Brain microvascular endothelial cell (primary cell): ENCODE results near the gene TPRG1L.
A peak's percentile ranks its signal among the peaks of the same experiment; 100 is the strongest.

Experiments
- DNase-seq: peaks from one replicate; pipeline ENCODE4 v3.0.0-alpha.2; 2020
- H3K27ac ChIP-seq: fragments of 250-450 bp; sonication (Bioruptor Pico); 2 replicates; pipeline ENCODE4 v1.5.1; 2020; ENCODE audit warnings: mild to moderate bottlenecking, moderate library complexity
- H3K27me3 ChIP-seq: fragments of 250-450 bp; sonication (Bioruptor Pico); replicated peaks from 2 replicates; pipeline ENCODE4 v1.5.1; 2020; ENCODE audit warnings: mild to moderate bottlenecking
- H3K36me3 ChIP-seq: fragments of 250-450 bp; sonication (Bioruptor Pico); replicated peaks from 2 replicates; pipeline ENCODE4 v1.5.1; 2020; ENCODE audit warnings: mild to moderate bottlenecking
- H3K4me3 ChIP-seq: 2 replicates; pipeline ENCODE4 v1.5.1; 2011; ENCODE audit warnings: low read depth, mild to moderate bottlenecking, control low read depth, low read length, moderate library complexity
- in situ Hi-C: cut with HindIII; loops from 2 replicates; pipeline ENCODE4 v1.10.0; 2017; ENCODE audit warnings: low sequenced_read_pairs, low pct_ligation_motif_present
- TF ChIP-seq, protein P1 (sequence below): IDR thresholded peaks from 2 replicates; pipeline ENCODE4 v1.5.1; 2011; ENCODE audit warnings: low read depth, mild to moderate bottlenecking, moderate library complexity, low read length, control low read depth, inconsistent platforms; ENCODE audit errors: missing control alignments

The TPRG1L gene

DNA sequence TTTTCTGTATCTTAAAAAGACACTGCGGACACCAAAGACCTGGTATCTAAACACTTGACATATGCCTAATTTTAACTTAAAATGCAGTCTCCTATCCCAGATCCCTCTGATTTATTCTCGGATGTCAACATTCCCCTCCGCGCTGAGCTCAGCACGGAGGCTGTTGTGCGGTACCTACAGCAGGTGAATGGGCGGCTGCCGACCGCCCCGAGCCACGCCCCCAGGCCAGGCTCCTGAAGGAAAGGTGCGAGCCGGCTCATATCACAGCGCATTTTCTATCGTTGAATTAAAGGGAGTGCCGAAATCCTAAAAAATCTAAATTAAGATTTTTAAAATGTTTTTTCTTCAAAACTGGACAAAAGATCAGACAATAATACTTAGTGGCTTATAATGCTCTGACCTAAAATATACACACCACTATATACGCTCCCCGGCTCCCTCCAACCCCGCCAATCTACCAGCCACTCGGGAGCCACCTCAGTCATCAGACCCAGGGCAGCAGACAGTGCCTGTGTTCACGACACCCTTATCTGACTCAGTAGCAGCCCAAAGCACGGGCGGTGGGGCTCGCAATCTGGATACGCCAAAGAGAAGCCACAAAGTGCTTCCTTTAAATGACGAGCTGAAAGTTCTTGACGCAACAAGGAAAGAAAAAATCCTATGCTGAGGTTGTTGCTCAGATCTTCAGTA, 21.0 kb downstream of the TPRG1L start:
- in situ Hi-C loops = no loop called here
- Histone ChIP-seq H3K27ac (no peak overlapping the region), H3K4me3 (no peak overlapping the region), H3K36me3 (peaks cover 11% of the 10 kb centered on the region), H3K27me3 (peaks cover 5% of the 10 kb centered on the region)
- TF ChIP-seq, protein P1, sequence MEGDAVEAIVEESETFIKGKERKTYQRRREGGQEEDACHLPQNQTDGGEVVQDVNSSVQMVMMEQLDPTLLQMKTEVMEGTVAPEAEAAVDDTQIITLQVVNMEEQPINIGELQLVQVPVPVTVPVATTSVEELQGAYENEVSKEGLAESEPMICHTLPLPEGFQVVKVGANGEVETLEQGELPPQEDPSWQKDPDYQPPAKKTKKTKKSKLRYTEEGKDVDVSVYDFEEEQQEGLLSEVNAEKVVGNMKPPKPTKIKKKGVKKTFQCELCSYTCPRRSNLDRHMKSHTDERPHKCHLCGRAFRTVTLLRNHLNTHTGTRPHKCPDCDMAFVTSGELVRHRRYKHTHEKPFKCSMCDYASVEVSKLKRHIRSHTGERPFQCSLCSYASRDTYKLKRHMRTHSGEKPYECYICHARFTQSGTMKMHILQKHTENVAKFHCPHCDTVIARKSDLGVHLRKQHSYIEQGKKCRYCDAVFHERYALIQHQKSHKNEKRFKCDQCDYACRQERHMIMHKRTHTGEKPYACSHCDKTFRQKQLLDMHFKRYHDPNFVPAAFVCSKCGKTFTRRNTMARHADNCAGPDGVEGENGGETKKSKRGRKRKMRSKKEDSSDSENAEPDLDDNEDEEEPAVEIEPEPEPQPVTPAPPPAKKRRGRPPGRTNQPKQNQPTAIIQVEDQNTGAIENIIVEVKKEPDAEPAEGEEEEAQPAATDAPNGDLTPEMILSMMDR = no peak
- no peak for DNase-seq

DNA sequence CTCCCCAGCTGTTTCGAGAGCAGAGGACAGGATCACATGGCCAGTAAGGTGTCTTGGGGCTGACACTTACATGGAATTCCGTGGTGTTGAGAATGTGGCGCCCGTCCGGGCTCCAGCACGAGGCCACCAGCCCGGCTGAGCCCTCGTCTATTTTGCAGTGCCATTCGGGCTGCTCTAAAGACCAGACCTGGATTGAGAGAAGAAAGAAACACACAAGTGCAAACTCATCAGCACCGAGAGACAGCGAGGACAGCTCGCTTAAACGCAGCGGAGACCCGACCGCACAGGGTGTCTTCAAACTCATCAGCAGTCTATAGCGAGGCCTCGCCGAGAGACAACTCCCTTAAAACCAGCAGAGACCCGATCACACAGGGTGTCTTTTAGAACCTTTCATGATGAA, 21.8 kb downstream of the TPRG1L start:
- Histone ChIP-seq H3K27me3 (peaks cover 13% of the 10 kb centered on the region), H3K4me3 (no peak overlapping the region), H3K27ac (no peak overlapping the region), H3K36me3 (peaks cover 11% of the 10 kb centered on the region)
- TF ChIP-seq, protein P1 = no peak
- no peak for DNase-seq
- in situ Hi-C loops = no loop called here

DNA sequence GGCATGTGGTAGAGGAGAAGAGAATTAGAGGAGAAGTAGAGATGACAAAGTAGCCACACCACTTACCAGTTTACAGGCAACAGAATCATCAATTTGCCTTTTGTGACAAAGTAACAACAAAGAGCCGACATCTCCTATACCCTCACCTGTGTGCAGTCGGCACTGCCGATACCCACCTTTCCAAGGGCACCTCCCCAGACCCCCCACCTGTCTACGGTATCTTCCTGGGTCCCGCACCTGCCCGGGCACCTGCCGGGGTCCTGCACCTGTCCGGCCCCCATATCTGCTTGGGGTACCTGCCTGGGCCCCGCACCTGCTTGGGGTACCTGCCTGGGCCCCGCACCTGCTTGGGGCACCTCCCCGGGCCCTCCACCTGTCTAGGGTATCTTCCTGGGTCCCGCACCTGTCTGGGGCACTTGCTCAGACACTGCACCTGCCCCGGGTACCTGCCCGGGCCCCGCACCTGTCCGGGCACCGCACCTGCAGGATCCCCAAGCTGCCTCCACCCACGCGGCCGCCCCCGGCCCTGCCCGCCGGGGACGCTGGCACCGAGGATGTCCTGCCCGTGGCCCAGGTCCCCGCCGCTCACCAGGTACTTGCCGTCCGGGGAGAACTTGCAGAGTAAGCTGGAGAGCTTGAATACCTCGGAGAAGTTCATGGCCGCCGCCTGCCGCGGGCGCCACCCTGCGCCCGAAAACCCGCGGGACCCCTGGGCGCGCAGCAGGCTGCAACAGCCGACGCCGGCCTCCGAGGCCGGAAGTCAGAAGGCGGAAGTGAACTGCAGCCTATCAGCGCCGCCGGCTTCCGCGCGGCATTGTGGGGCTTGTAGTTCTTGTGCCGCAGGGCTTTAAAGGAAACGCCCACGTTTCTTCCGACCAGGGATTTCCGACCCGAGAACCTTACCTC, 24.8 kb downstream of the TPRG1L start, which contains the start of gene WRAP73:
TSS of gene WRAP73 (minus strand) at position 762 of the 906 bp plus-strand sequence. CDS start at position 658, 104 bp downstream.
- peaks cover 8% of the 10 kb centered on the region for H3K36me3 ChIP-seq
- DNase-seq = peak; percentile 83
- in situ Hi-C loops = no loop called here
- peak within 1 kb of the TSS; percentile 80 for H3K4me3 ChIP-seq
- TF ChIP-seq, protein P1 = no peak
- peak within 1 kb of the TSS; percentile 17 for H3K27ac ChIP-seq
- H3K27me3 ChIP-seq = peaks cover 38% of the 10 kb centered on the region

DNA sequence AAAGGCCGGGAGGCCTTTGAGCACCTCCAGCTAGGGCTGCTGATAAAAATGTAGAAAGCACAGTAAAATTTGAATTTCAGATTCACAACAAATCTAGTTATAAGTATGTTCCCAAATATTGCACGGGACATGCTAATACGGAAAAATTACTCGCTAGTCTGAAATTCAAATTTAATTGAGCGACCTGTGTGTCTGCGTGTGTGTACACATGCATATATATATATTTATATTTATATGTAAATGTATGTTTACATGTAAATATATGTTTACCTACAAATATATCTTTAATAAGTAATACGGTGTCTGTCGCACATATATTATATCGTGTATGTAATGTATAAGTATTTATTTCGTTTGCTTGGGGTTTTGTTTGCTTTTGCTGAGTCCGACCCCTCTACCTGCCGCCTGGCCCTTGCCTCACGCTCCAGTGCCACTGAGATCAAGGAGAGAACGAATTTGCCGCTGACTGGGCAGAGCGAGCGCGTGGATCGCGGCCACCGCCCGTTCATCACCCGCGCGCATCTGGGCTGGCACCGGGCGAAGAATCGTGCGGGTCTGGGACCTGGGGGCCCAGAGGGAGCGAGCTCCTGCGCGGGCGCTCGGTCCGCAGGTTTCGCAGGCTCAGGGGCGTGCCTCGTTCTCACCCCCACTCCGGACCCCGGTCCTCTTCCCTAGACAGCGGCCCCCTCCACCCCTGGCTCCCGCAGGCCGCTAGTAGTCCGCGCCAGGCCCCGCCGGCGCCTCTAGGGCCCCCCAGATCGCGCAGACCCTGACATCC, 25.6 kb downstream of the TPRG1L start:
- DNase-seq = no peak
- peaks cover 3% of the 10 kb centered on the region for H3K36me3 ChIP-seq
- H3K27ac ChIP-seq = no peak overlapping the region
- H3K4me3 ChIP-seq = no peak overlapping the region
- in situ Hi-C loops = no loop called here
- TF ChIP-seq, protein P1 = no peak
- H3K27me3 ChIP-seq = peaks cover 47% of the 10 kb centered on the region

DNA sequence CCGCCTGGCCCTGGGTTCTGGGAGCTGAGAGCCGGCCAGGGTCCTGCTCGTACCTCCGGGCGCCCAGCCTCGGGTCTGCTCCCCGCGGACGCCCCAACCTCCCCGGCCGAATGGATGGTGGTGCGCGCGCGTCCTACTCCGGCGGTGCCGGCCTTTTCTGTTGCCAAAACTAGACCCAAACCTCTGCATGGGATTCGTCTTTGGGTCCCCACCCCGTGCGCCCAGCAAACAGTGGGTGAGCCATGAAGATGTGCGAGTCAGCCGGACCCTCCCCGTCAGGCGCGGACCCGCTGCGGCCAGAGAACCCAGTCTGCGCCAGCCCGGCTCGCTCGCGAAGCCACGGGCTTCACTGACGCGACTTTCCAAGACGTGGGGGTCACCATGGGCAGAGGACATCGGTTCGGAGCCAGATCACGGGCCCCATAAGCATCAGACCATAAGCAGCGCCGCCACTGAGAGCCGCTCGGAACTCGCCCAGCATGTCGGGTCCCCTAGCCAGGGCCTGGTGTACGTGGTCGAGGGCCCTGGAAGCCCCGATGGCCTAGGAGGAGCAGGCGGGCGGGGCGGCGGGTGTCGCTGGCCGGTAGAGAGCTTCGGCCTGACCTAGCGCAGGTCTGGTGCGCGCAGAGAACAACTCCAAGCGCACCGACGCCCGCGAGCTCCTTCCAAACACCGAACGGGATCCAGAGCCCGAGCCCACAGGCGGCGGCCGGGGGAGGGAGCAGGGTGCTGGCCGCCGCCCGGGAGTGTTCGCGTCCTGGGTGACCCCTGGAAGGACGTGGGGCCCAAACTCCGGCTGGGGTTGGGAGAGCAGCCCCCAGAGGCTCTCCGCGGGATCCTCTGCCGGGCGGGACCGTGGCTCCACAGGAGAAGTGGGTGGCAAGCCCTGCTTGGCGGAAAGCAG, 26.5 kb downstream of the TPRG1L start:
- TF ChIP-seq, protein P1 = no peak
- no peak for DNase-seq
- in situ Hi-C loops = no loop called here
- Histone ChIP-seq H3K36me3 (peaks cover 3% of the 10 kb centered on the region), H3K27me3 (peaks cover 51% of the 10 kb centered on the region), H3K27ac (no peak overlapping the region), H3K4me3 (no peak overlapping the region)
